Measurements from ENCODE around the gene MFSD11.
"Not testable (repeated sequence)": the region's sequence is repeated elsewhere in the genome, so short reads cannot be mapped to it uniquely, and the experiment has no call there.

MFSD11 gene

DNA sequence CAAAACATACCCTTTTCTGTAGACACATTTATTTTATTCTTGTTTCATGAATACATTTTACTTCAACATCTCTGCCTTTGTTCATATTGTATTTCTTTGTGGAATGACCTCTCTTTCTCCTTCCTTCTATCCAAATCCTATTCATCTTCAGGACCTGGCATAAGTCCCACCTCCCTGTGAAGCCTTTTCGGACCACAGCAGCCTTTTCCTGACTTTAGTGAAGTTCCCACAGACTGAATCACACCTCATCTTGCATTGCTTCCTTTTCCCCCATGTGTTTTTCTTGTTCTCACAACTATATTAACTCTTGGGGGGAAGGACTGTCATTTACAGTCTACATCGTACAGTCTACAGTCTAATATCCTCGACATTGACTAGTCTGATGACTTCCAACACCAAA, 58.2 kb downstream of the MFSD11 start:
- no peak for DNase-seq

DNA sequence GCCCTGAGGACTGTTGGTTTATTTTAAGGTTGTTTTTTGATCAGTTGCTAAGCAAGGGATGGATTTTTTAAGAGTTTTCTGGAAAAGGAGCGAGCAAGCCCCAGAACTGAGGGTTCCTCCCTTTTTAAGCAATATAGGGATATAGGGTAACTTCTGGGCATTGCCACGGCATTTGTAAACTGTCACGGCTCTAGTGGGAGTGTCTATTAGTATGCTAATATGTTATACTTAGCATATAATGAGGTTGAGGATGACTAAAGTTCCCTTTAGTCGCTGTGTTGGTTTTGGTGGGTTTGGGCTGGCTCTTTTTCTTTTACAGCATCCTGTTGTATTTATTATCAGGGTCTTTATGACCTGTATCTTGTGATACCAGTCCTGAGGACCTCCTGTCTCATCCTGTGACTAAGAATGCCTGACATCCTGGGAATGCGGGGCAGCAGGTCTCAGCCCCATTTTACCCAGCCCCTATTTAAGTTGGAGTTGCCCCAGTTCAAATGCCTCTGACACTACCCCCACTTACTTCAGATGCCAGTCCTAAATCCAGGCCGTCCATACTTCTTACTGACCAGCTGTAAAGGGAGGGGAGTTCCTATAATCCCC, 59.4 kb downstream of the MFSD11 start:
- DNase-seq, result no peak

DNA sequence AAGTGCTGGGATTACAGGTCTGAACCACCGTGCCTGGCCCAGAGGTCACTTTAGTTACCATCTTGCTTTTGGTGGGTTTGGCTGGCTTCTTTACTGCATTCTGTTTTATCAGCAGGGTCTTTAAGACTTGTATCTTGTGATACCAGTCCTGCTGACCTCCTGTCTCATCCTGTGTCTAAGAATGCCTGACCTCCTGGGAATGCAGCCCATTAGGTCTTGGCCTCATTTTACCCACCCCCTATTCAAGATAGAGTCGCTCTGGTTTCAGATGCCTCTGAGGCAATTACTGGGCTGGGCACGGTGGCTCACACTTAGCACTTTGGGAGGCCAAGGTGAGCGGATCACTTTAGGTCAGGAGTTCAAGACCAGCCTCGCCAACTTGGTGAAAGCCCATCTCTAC, 63.8 kb downstream of the MFSD11 start:
- DNase-seq, result no peak

DNA sequence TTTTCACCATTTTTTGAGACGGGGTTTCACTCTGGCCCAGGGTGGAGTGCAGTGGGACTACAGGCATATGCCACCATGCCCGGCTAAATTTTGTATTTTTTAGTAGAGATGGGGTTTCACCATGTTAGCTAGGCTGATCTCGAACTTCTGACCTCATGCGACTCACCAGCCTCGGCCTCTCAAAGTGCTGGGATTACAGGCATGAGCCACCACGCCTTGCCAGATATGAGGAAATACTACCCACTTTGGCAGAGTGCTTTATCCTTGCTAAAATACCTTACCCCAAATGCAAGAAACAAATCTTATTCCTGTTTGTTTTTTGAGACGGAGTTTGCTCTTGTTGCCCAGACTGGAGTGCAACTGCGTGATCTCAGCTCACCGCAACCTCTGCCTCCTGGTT, 67.4 kb downstream of the MFSD11 start:
- no peak for DNase-seq

DNA sequence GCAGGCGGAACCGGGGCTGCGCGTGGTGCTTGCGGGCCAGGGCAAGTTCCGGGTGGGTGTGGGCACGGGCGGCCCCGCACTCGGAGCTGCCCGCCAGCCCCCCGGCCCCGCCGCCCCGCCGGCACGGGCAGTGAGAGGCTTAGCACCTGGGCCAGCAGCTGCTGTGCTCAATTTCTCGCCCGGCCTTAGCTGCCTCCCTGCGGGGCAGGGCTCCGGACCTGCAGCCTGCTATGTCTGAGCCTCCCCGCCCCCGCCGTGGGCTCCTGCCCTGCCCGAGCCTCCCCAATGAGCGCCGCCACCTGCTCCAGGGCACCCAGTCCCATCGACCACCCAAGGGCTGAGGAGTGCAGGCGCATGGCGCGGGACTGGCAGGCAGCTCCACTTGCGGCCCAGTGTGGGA, 68.2 kb downstream of the MFSD11 start:
- not testable (repeated sequence) for DNase-seq

DNA sequence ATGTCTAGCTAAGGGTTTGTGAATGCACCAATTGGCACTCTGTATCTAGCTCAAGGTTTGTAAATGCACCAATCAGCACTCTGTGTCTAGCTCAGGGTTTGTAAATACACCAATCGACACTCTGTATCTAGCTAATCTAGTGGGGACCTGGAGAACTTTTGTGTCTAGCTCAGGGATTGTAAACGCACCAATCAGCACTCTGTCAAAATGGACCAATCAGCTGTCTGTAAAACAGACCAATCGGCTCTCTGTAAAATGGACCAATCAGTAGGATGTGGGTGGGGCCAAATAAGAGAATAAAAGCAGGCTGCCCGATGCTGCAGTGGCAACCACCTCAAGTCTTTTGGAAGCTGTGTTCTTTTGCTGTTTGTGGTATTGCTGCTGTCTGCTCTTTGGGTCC, 68.8 kb downstream of the MFSD11 start:
- not testable (repeated sequence) for DNase-seq

DNA sequence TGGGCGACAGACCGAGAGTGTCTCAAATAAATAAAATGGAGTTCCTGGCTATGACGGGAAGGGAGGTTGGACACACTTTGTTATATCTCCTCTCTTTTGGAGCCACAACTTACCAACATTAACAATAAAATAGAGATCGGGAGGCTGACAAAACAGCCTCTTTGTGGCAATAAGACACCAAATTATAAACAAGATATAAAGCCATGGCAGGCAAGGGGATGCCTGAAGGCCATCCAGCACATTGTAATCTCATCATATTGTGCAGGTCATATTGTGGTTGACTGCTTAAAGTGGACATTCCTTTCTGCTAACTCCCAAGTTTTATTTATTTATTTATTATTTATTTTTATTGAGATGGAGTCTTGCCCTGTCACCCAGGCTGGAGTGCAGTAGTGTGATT, 70.4 kb downstream of the MFSD11 start:
- DNase-seq, result no peak

DNA sequence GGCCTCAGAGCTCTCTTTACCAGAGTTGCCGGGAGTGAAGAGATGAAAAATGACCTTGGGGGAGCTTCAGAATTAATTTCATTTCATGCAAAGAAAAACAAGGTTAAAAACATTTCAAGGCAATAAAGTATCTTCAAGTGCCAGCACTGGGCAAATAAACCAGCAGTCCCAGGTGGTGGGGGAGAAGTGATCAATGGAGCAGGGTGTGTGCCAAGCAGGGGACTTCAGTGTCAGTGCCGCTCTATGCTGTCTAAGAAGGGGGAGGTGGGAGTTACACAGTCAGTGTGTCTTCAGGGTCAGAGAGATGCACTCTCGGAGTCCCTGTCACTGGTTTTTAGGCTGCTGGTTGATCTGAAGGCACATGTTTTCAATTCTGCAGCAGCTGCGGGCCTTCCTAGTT, 73.0 kb downstream of the MFSD11 start:
- DNase-seq, result no peak

DNA sequence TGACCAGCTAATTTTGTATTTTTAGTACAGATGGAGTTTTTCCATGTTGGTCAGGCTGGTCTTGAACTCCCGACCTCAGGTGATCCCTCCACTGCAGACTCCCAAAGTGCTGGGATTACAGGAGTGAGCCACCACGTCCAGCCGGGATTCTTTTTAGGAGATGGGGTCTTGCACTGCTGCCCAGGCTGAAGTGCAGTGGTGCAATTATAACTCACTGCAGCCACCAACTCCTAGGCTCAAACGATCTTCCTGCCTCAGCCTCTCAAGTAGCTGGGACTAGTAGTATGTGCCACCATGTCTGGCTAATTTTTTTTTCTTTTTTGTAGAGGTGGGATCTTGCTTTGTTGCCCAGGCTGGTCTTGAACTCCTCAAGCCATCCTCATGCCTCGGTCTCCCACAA, 73.9 kb downstream of the MFSD11 start:
- DNase-seq, result no peak

DNA sequence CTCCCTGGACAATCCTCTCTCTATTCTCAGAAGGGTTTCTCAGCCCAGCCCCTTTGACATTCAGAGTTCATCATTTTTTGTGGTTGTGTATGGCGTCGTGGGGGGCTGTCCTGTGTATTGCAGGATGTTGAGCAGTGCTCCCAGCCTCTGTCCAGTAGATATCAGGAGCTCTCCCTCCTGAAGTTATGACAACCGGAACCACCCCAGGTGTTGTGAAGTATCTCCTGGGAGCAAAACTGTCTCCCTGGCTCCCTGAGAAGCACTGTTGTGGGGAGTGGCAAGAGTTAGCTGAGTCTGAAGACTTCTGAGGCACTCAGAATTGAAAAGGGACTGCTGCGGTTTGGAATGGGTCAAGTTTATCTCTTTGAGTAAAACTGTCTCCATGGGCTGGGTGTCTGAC, 74.3 kb downstream of the MFSD11 start:
- no peak for DNase-seq

DNA sequence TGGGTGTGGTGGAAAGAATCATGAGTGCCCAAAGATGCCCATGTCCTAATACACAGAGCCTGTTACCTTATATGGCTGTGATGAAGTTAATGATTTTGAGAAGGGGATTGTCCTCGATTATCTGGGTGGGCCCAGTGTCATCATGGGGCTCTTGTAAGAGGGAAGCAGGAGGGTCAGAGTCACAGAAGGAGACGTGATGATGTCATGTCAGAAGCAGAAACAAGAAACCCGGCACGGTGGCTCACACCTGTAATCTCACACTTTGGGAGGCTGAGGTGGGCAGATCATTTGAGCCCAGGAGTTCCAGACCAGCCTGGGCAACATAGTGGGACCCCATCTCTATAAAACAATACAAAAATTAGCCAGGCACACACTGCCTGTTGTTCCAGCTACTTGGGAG, 75.0 kb downstream of the MFSD11 start:
- DNase-seq, result no peak

DNA sequence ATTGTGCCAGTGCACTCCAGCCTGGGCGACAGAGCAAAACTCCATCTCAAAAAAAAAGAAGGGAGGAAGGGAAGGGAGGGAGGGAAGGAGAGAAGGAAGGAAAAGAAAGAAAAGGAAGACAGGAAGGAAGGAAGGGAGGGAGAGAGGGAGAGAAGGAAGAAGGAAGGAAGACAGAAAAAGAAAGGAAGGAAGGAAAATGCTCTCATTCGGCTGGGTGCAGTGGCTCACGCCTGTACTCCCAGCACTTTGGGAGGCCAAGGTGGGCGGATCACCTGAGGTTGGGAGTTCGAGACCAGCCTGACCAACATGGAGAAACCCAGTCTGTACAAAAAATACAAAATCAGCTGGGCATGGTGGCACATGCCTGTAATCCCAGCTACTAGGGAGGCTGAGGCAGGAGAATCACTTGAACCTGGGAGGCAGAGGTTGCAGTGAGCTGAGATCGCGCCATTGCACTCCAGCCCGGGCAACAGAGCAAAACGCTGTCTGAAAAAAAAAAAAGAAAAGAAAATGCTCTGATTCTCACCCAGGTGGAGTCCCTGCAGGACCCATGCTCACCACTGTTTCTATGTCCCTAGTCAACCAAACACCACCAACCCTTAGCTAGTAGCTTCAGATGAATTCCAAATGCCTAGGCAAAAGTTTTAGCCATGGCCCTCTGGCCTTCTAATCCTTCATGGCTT, 78.1 kb downstream of the MFSD11 start:
- not testable (repeated sequence) for DNase-seq

DNA sequence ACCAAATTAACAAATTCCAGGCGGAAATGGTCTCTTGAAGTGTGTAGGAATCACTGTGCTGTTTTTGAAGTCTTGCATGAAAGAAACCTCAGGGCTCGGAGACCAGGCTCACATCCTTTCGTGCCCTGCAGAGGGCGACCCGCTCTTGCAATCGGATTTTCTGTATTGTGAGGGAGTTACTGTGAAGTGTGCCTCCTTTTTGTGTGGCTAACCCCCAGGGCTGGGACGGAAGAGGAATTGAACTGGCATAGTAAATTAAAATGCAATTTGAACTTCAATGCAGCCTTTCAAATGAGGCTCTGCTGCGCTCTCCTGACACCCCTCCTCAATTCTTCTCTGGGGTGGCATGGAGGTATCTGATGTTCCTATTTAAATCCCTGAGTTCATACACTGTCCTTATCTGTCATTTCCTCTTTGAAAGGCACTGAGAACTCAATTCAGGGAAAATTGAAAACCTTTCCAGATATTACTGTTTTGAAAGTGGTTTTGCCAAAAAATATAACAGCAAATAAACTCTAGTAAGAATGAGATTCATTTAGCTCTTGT, 78.7 kb downstream of the MFSD11 start:
- DNase-seq, result peak in 27 of 56 donors; percentile 1 to 57 (median 23)

DNA sequence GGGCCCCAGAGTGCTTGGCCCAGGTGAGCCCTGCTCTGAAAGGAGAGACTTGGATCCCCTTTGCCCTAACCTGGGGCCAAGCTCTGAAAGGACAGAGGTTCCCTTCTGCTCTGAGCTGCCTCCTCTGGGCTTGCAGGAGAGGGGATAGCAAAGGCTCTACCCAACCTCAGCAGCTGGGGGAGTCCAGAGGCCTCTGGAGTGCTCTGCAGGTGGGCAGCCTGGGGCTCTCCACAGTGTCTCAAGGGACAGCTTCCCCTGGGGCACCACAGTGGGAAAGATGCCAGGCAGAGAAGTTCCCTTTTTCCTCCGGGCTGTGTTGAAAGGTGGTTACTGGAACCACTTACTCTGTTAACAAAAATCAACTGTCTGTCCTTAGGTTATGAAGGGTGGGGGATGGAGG, 82.1 kb downstream of the MFSD11 start:
- DNase-seq, result no peak

DNA sequence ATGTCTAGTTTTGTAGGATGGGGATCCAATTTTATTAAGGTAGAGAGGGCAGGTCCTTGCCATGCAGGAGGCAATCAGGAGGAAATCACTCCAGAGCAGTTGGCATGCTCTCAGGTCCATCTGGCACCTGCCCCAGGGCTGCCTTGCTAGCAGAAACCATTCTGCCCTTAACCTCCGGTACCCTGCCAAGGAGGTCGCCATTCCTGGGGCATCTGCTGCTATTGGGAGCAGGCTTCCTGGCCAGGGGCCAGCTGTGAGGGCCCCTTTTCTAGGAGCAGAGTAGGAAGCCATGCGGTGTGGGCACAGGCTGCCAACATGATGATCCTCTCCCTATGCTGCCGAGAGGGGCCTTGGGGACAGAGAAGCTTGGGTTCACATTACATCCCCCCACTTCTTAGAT, 82.6 kb downstream of the MFSD11 start:
- DNase-seq, result peak in 1 of 56 donors; percentile 45

DNA sequence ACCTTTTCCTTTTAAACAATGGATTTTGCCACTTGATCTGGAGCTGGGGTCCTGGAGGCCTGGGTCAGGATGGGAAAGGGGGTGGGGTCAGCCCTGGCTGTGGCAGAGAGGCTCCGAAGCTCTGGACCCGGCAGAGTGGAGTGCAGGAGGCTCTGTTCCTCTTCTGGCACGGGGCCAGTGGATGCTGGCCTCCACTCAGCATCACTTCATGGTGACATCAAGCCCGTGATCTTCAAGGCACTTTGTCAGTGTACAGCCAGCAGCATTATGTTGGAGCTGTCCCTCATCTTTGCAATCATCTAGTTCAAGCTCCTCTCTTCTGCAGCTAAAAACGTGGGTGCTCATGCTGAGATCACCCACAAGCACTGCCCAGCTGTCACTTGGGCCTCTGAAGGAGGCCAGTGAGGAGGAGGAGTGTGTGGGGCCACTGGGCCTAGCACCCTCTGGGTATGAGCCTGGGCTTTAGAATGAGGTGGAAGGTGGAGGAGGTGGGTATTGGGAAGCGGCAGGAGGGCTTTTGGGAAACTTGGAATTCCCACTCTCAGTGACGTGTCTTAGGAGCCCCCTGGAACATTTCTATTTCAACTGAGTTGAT, 84.4 kb downstream of the MFSD11 start:
- no peak for DNase-seq

DNA sequence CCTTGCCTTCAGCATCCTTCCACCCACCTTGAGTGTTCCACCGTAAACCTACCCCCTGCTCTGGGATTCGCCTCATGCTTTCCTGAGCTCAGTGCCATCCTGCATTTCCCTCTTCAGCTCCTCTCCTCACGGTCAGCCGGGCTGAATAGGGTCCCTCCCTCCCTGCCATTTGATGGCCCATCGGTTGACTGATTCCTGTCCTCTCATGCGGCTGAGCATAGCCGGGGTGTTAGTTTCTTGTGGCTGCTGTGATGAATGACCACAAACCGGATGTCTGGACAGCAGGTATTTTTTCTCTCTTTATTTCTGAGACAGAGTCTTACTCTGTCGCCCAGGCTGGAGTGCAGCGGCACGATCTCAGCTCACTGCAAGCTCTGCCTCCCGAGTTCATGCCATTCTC, 86.2 kb downstream of the MFSD11 start:
- DNase-seq, result no peak

DNA sequence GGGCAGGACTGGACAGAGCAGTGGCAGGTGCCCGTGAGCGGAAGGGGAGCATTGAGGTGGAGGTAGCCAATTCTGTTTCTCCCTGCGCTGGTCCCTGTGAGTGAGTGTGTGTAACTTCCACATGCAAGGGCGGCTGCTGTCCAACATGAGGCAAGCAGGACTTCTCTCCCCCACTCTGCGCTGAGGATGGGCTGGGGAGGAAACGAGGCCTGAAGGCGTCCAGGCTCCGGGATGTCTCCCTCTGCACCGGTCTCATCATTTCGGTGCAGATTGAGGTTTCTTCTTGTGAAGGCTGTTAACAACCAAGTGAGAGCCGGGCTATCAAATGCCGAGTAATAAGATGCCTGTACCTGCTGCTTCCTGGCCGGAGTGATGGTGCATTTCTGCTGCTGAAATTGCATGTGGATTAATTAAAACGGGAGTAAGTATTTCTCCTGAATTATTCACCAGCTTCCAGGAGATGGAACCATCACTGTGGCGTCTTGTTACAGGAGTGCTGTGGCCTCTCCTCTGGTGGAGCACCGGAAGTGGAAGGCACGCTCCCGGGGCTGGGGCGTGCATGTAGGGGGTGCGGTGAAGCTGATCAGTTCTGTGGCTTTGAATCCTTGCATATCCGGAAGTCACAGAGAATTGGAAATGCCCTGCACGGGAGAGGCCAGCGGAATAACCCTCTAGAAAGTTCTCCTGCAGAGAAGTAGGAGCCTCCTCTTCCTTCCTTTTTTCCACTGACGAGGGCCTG, 88.6 kb downstream of the MFSD11 start:
- DNase-seq, result no peak

DNA sequence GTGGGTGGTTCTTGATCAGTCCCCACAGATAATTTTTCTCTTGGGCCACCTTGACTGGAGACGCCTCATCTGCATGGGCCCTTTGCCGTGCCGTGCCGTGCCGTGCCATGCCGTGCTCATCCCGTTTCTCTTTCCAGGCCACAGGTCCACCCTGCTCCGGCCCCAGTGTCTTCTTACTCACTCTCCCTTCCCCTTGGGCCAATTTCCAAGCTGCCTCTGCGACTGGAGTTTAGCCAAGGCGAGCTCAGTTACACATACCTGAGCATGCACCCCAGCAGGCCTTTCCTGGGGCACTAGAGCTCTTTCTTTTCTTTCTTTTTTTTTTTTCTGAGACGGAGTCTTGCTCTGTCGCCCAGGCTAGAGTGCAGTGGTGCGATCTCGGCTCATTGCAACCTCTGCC, 89.8 kb downstream of the MFSD11 start:
- no peak for DNase-seq
